ENCODE measurements around the gene LMTK2.

DNA sequence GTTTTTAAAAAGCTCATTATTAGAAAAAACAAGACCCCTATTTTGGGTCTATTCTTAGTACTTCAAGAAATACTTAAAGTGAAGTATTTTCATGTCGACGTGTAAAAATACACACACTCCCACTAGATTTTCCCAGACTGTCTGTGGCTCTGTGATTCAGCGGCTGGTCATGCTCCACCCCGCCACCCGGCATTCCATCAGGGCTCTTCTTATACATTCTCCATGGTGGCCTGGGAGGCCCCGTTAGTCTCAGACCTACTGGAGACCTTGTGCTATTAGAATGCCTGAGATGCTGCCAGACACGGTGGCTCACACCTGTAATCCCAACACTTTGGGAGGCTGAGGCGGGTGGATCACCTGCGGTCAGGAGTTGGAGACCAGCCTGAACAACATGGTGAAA is 132.3 kb downstream of the LMTK2 start:
- TF ChIP-seq, protein P1, sequence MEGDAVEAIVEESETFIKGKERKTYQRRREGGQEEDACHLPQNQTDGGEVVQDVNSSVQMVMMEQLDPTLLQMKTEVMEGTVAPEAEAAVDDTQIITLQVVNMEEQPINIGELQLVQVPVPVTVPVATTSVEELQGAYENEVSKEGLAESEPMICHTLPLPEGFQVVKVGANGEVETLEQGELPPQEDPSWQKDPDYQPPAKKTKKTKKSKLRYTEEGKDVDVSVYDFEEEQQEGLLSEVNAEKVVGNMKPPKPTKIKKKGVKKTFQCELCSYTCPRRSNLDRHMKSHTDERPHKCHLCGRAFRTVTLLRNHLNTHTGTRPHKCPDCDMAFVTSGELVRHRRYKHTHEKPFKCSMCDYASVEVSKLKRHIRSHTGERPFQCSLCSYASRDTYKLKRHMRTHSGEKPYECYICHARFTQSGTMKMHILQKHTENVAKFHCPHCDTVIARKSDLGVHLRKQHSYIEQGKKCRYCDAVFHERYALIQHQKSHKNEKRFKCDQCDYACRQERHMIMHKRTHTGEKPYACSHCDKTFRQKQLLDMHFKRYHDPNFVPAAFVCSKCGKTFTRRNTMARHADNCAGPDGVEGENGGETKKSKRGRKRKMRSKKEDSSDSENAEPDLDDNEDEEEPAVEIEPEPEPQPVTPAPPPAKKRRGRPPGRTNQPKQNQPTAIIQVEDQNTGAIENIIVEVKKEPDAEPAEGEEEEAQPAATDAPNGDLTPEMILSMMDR (conservative IDR thresholded peaks at IDR 0.05; ENCODE audit: low read depth in 2 of 2), result no peak
- TF ChIP-seq, protein P2, sequence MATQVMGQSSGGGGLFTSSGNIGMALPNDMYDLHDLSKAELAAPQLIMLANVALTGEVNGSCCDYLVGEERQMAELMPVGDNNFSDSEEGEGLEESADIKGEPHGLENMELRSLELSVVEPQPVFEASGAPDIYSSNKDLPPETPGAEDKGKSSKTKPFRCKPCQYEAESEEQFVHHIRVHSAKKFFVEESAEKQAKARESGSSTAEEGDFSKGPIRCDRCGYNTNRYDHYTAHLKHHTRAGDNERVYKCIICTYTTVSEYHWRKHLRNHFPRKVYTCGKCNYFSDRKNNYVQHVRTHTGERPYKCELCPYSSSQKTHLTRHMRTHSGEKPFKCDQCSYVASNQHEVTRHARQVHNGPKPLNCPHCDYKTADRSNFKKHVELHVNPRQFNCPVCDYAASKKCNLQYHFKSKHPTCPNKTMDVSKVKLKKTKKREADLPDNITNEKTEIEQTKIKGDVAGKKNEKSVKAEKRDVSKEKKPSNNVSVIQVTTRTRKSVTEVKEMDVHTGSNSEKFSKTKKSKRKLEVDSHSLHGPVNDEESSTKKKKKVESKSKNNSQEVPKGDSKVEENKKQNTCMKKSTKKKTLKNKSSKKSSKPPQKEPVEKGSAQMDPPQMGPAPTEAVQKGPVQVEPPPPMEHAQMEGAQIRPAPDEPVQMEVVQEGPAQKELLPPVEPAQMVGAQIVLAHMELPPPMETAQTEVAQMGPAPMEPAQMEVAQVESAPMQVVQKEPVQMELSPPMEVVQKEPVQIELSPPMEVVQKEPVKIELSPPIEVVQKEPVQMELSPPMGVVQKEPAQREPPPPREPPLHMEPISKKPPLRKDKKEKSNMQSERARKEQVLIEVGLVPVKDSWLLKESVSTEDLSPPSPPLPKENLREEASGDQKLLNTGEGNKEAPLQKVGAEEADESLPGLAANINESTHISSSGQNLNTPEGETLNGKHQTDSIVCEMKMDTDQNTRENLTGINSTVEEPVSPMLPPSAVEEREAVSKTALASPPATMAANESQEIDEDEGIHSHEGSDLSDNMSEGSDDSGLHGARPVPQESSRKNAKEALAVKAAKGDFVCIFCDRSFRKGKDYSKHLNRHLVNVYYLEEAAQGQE (IDR thresholded peaks at IDR 0.05; ENCODE audit: unreplicated experiment), result no peak
- no peak for TF ChIP-seq EZH2 (IDR thresholded peaks at IDR 0.05; ENCODE audit: low read depth, unreplicated experiment)
- no peak for TF ChIP-seq EZH2phosphoT487 (IDR thresholded peaks at IDR 0.05; ENCODE audit: unreplicated experiment)
- TF ChIP-seq JUNB (IDR thresholded peaks at IDR 0.05; ENCODE audit: unreplicated experiment), result no peak
